Sigmoid colon (tissue), 4 donors: ENCODE results near the gene GNE.

ENCODE experiments used
- CTCF ChIP-seq, 4 experiments: fragments of 450-650 bp in 3 of 4; fragments of 200-600 bp in 1 of 4; IDR thresholded peaks; one replicate each; pipeline ENCODE4 v1.5.1; 2016 to 2019; ENCODE audit warnings: antibody characterized with exemption in 4 of 4, mild to moderate bottlenecking in 3 of 4, moderate library complexity in 2 of 4
- EP300 ChIP-seq, 4 donors: sonication (generic); formaldehyde crosslinking; IDR thresholded peaks; one replicate each; pipeline ENCODE4 v1.6.1; 2017; ENCODE audit warnings: antibody characterized with exemption in 4 of 4
- POLR2A ChIP-seq, 2 donors: fragments of 450-650 bp; IDR thresholded peaks; one replicate each; pipeline ENCODE4 v1.6.1; 2016; ENCODE audit warnings: antibody characterized with exemption in 2 of 2, mild to moderate bottlenecking in 2 of 2, moderate library complexity in 2 of 2
- POLR2AphosphoS5 ChIP-seq, 4 donors: sonication (generic); formaldehyde crosslinking; IDR thresholded peaks; one replicate each; pipeline ENCODE4 v1.6.1; 2017; ENCODE audit warnings: antibody characterized with exemption in 4 of 4

GRCh38 chr9:36237230-36237629 is 21.0 kb downstream of the GNE start:
- TF ChIP-seq POLR2A (IDR thresholded peaks at IDR 0.05) (no peak), EP300 (IDR thresholded peaks at IDR 0.05) (no peak), CTCF (IDR thresholded peaks at IDR 0.05) (no peak), POLR2AphosphoS5 (IDR thresholded peaks at IDR 0.05) (no peak)
